Measurements from ENCODE around the gene ATP13A1. TPM values are rescaled to one million over a fixed set of nuclear protein-coding genes. Genes with fewer than 3 reads are reported as not detected.
"Not testable (repeated sequence)": the region's sequence is repeated elsewhere in the genome, so short reads cannot be mapped to it uniquely, and the experiment has no call there.

ATP13A1 gene
- polyA plus RNA-seq, 1 of the 3 experiments (the other 2 are of a cell fraction) = 67.9 TPM

GRCh38 chr19:19668230-19669012 is 4.9 kb upstream of the ATP13A1 start, which contains the start of gene ZNF101 (continued):
- TF ChIP-seq ZBTB33 (IDR thresholded peaks at IDR 0.05; ENCODE audit: borderline replicate concordance, low read depth) (no peak), TCF12 (IDR thresholded peaks at IDR 0.05) (no peak)

- H3K9me2 ChIP-seq; H3K4me2 ChIP-seq; H3K27ac ChIP-seq (ENCODE audit: low read depth in 2 of 2, low read length in 1 of 2); H3K9me3 ChIP-seq; H2AFZ ChIP-seq (ENCODE audit: low read depth); H3K27me3 ChIP-seq (ENCODE audit: insufficient read depth); CTCF ChIA-PET; H3F3A ChIP-seq (replicated peaks; ENCODE audit: insufficient read depth); DNase-seq; POLR2A ChIA-PET; H3K4me3 ChIP-seq (ENCODE audit: low read depth in 2 of 2, low read length in 1 of 2); H3K36me3 ChIP-seq (replicated peaks in 1 of 2; ENCODE audit: control insufficient read depth in 1 of 2, insufficient read depth in 2 of 2, low read length in 1 of 2); H3K9ac ChIP-seq: not testable (repeated sequence)
- H3K4me1 ChIP-seq (ENCODE audit: control insufficient read depth in 1 of 2, insufficient read depth in 2 of 2, low read depth in 1 of 2, low read length in 1 of 2) = peaks cover 0 to 20% of the 10 kb centered on the region in 2 experiments; a peak in 2 of 4 replicates
- H4K20me1 ChIP-seq (ENCODE audit: insufficient read depth) = peaks cover 20% of the 10 kb centered on the region
- WGBS (ENCODE audit: low lambda C conversion rate) = 98% methylated on average over 22 of the region's 22 CpGs
- peaks cover 45% of the 10 kb centered on the region for H3K79me2 ChIP-seq (ENCODE audit: insufficient read depth)
These were observed 2.0 kb upstream of the ATP13A1 start for GRCh38 chr19:19665420-19665948.

- Histone ChIP-seq H3K9me2 (no peaks in the 10 kb centered on the region), H3K4me2 (peak overlapping the region; percentile 74), H3K9me3 (no peaks in the 10 kb centered on the region), H3K4me3 (ENCODE audit: low read depth in 2 of 2, low read length in 1 of 2) (peak overlapping the region; percentile 83 to 90), H3K27ac (ENCODE audit: low read depth in 2 of 2, low read length in 1 of 2) (peak overlapping the region; percentile 88 to 92), H3K36me3 (replicated peaks in 1 of 2; ENCODE audit: control insufficient read depth in 1 of 2, insufficient read depth in 2 of 2, low read length in 1 of 2) (peaks cover 11 to 17% of the 10 kb centered on the region in 2 experiments), H3K27me3 (ENCODE audit: insufficient read depth) (no peaks in the 10 kb centered on the region), H3F3A (replicated peaks; ENCODE audit: insufficient read depth) (no peaks in the 10 kb centered on the region), H3K9ac (peak overlapping the region; percentile 86), H2AFZ (ENCODE audit: low read depth) (no peak overlapping the region; the same call in 1 of the 2 replicates), H4K20me1 (ENCODE audit: insufficient read depth) (peaks cover 31% of the 10 kb centered on the region), H3K4me1 (ENCODE audit: control insufficient read depth in 1 of 2, insufficient read depth in 2 of 2, low read depth in 1 of 2, low read length in 1 of 2) (peaks cover 0 to 17% of the 10 kb centered on the region in 2 experiments; a peak in 2 of 4 replicates), H3K79me2 (ENCODE audit: insufficient read depth) (peaks cover 50% of the 10 kb centered on the region)
- ChIA-PET POLR2A (interaction anchor here (1.3 kb wide), 1 partner anchor 203 kb away, joined by 3 read pairs; the partner anchor contains the start of gene ZNF253), CTCF (interaction anchor here (1.0 to 3.1 kb wide), 6 partner anchors 9 to 131 kb away, joined by 3 to 17 read pairs (median 4); partner anchors contain the start of gene GMIP)
- 6% methylated on average over 5 of the region's 17 CpGs for WGBS (ENCODE audit: low lambda C conversion rate)
- TF ChIP-seq SMC3 (IDR thresholded peaks at IDR 0.05; ENCODE audit: low read depth, low read length) (no peak), EP300 (IDR thresholded peaks at IDR 0.05; ENCODE audit: borderline replicate concordance in 1 of 2, low read depth in 1 of 2, low read length in 1 of 2) (no peak), MAX (IDR thresholded peaks at IDR 0.05; ENCODE audit: low read depth) (no peak), USF2 (IDR thresholded peaks at IDR 0.05; ENCODE audit: borderline replicate concordance, low read depth, low read length) (no peak), MEF2A (IDR thresholded peaks at IDR 0.05; ENCODE audit: borderline replicate concordance, low read depth) (no peak), TAF1 (IDR thresholded peaks at IDR 0.05; ENCODE audit: borderline replicate concordance, low read depth, low read length) (no peak), GABPA (IDR thresholded peaks at IDR 0.05; ENCODE audit: low read depth) (no peak), JUND (IDR thresholded peaks at IDR 0.05) (no peak), FOSL2 (IDR thresholded peaks at IDR 0.05; ENCODE audit: borderline replicate concordance, low read depth) (no peak), YY1 (IDR thresholded peaks at IDR 0.05; ENCODE audit: low read depth) (no peak), POLR2AphosphoS5 (IDR thresholded peaks at IDR 0.05; ENCODE audit: low read depth, low read length) (no peak), USF1 (IDR thresholded peaks at IDR 0.05; ENCODE audit: borderline replicate concordance, low read depth) (no peak), ZBTB33 (IDR thresholded peaks at IDR 0.05; ENCODE audit: borderline replicate concordance, low read depth) (no peak), RCOR1 (IDR thresholded peaks at IDR 0.05; ENCODE audit: low read length) (no peak), FOXJ3 (CRISPR knock-in tag; IDR thresholded peaks at IDR 0.05) (no peak), NRF1 (IDR thresholded peaks at IDR 0.05; ENCODE audit: low read depth, low read length) (no peak), SIN3A (IDR thresholded peaks at IDR 0.05; ENCODE audit: borderline replicate concordance, low read depth, low read length) (no peak), GATA2 (CRISPR knock-in tag; IDR thresholded peaks at IDR 0.05) (no peak)
- DNase-seq = no peak
These were observed 613 bp downstream of the ATP13A1 start for GRCh38 chr19:19662871-19663255.
